Esophagus muscularis mucosa (tissue), 4 donors: ENCODE results near the gene ALDH16A1. TPM values are rescaled to one million over a fixed set of nuclear protein-coding genes. Genes with fewer than 3 reads are reported as not detected.
A peak's percentile ranks its signal among the peaks of the same experiment; 100 is the strongest.
"Not testable (repeated sequence)": the region's sequence is repeated elsewhere in the genome, so short reads cannot be mapped to it uniquely, and the experiment has no call there.

ENCODE experiments used
- DNase-seq: peaks from one replicate; pipeline ENCODE4 v3.0.0-alpha.2; 2017; ENCODE audit errors: extremely low spot score
- H3K27ac ChIP-seq, 4 donors: fragments of 200-600 bp; sonication (generic); replicated peaks in 1 of 4; 1 replicate in 3 of 4; 2 replicates in 1 of 4; pipeline ENCODE4 v1.5.1; 2016 to 2019; ENCODE audit warnings: mild to moderate bottlenecking in 1 of 4
- H3K27me3 ChIP-seq, 4 donors: fragments of 200-600 bp; sonication (generic); one replicate each; pipeline versions ENCODE4 v1.5.1 to v1.6.0; 2016 to 2019
- H3K36me3 ChIP-seq, 4 donors: fragments of 200-600 bp; sonication (generic); one replicate each; pipeline ENCODE4 v1.5.1; 2016 to 2019
- H3K4me1 ChIP-seq, 4 donors: fragments of 200-600 bp; sonication (generic); one replicate each; pipeline ENCODE4 v1.5.1; 2016 to 2019
- H3K4me3 ChIP-seq, 4 donors: fragments of 200-600 bp; sonication (generic); 1 replicate in 2 of 4; 2 replicates in 2 of 4; pipeline ENCODE4 v1.5.1; 2016 to 2019; ENCODE audit warnings: mild to moderate bottlenecking in 4 of 4, moderate library complexity in 1 of 4
- H3K9me3 ChIP-seq, 4 donors: fragments of 200-600 bp; sonication (generic); 1 replicate in 3 of 4; 2 replicates in 1 of 4; pipeline ENCODE4 v1.5.1; 2016 to 2019
- CTCF ChIP-seq, 3 experiments: fragments of 200-600 bp in 2 of 3; fragments of 450-650 bp in 1 of 3; sonication (generic) in 2 of 3; IDR thresholded peaks; one replicate each; pipeline ENCODE4 v1.5.1; 2017 to 2019; ENCODE audit warnings: antibody characterized with exemption in 3 of 3, mild to moderate bottlenecking in 2 of 3, moderate library complexity in 1 of 3
- EP300 ChIP-seq: sonication (generic); formaldehyde crosslinking; IDR thresholded peaks from one replicate; pipeline ENCODE4 v1.6.1; 2017; ENCODE audit warnings: antibody characterized with exemption
- POLR2A ChIP-seq: fragments of 450-650 bp; IDR thresholded peaks from one replicate; pipeline ENCODE4 v1.6.1; 2017; ENCODE audit warnings: antibody characterized with exemption, moderate library complexity, mild to moderate bottlenecking, low read depth
- POLR2AphosphoS5 ChIP-seq, 2 donors: sonication (generic); formaldehyde crosslinking; IDR thresholded peaks; one replicate each; pipeline ENCODE4 v1.6.1; 2017; ENCODE audit warnings: antibody characterized with exemption in 2 of 2
- WGBS: methylation state at CpG from one replicate; pipeline ENCODE4 v1.1.5; 2018; 5-methylcytosine and 5-hydroxymethylcytosine counted together
- intact Hi-C: fragments of 100-400 bp; cut with DNase I; formaldehyde crosslinking; loops from one replicate; pipeline ENCODE4 v1.15.1; 2023
- total RNA-seq, 4 donors: library from RNA; depleted of rRNA; stranded (reverse); fragments of >200 nt; gene quantifications; one replicate each; pipeline versions ENCODE4 v1.1.0 to v1.2.1, GENCODE V29; 2016

The ALDH16A1 gene
- total RNA-seq, 4 donors from 2014 or later: 22.1 to 29.1 (median 26.2) TPM

- H3K27ac ChIP-seq: peak overlapping the region in 1 of 4 donors; percentile 87
- no peak for TF ChIP-seq POLR2AphosphoS5 (IDR thresholded peaks at IDR 0.05)
- no peak for TF ChIP-seq EP300
- no peak for TF ChIP-seq CTCF (IDR thresholded peaks at IDR 0.05)
- no peak for TF ChIP-seq POLR2A
- H3K9me3 ChIP-seq: no peaks in the 10 kb centered on the region
- peaks cover 0 to 18% (median 3%) of the 10 kb centered on the region in 4 donors for H3K36me3 ChIP-seq
- H3K27me3 ChIP-seq: no peaks in the 10 kb centered on the region
- H3K4me3 ChIP-seq: no peak overlapping the region
- DNase-seq: no peak
- H3K4me1 ChIP-seq: peaks cover 30 to 60% (median 47%) of the 10 kb centered on the region in 4 donors
- whole genome bisulfite sequencing: 73% methylated on average over 9 of the region's 9 CpGs
- intact Hi-C loops: no loop called here
These were observed 19.9 kb downstream of the ALDH16A1 start for GRCh38 chr19:49472936-49473335.

GRCh38 chr19:49473501-49473867, 20.5 kb downstream of the ALDH16A1 start:
- H3K36me3 ChIP-seq: peaks cover 0 to 18% (median 3%) of the 10 kb centered on the region in 4 donors
- peak overlapping the region; percentile 82 to 87 (median 86) for H3K27ac ChIP-seq
- H3K4me1 ChIP-seq: peaks cover 30 to 60% (median 47%) of the 10 kb centered on the region in 4 donors
- peak overlapping the region; percentile 62 to 86 (median 73) for H3K4me3 ChIP-seq
- H3K27me3 ChIP-seq, intact Hi-C loops, H3K9me3 ChIP-seq, DNase-seq: not testable (repeated sequence)
- WGBS: 75% methylated on average over 9 of the region's 9 CpGs

GRCh38 chr19:49473868-49474541, 21.0 kb downstream of the ALDH16A1 start, which contains the start of gene FLT3LG:
Gene FLT3LG, plus strand, starts transcription at chr19:49474215. Its CDS starts 425 bp downstream, at chr19:49474640.
- H3K27me3 ChIP-seq: no peaks in the 10 kb centered on the region
- TF ChIP-seq CTCF (IDR thresholded peaks at IDR 0.05): peak; percentile 99 to 100 (median 99)
- TF ChIP-seq POLR2AphosphoS5 (IDR thresholded peaks at IDR 0.05): peak; percentile 70 to 79
- TF ChIP-seq EP300: no peak
- no peak for TF ChIP-seq POLR2A
- peaks cover 30 to 60% (median 47%) of the 10 kb centered on the region in 4 donors for H3K4me1 ChIP-seq
- peak within 1 kb of the TSS; percentile 62 to 86 (median 73) for H3K4me3 ChIP-seq
- intact Hi-C loops: no loop called here
- DNase-seq: peak; percentile 94
- H3K9me3 ChIP-seq: no peaks in the 10 kb centered on the region
- peak within 1 kb of the TSS; percentile 82 to 87 (median 86) for H3K27ac ChIP-seq
- WGBS: 1% methylated on average over 28 of the region's 33 CpGs
- H3K36me3 ChIP-seq: peaks cover 0 to 14% (median 2%) of the 10 kb centered on the region in 4 donors

GRCh38 chr19:49474542-49474924, 21.5 kb downstream of the ALDH16A1 start:
- H3K4me3 ChIP-seq: peak overlapping the region; percentile 62 to 86 (median 73)
- WGBS: 10% methylated on average over 10 of the region's 11 CpGs
- H3K4me1 ChIP-seq: peaks cover 25 to 54% (median 46%) of the 10 kb centered on the region in 4 donors
- TF ChIP-seq CTCF (IDR thresholded peaks at IDR 0.05): no peak
- TF ChIP-seq EP300: no peak
- no peak for TF ChIP-seq POLR2A
- no peak for TF ChIP-seq POLR2AphosphoS5 (IDR thresholded peaks at IDR 0.05)
- no peaks in the 10 kb centered on the region for H3K27me3 ChIP-seq
- H3K9me3 ChIP-seq: no peaks in the 10 kb centered on the region
- H3K27ac ChIP-seq: peak overlapping the region; percentile 82 to 87 (median 86)
- intact Hi-C loops: no loop called here
- peaks cover 0 to 9% (median 2%) of the 10 kb centered on the region in 4 donors for H3K36me3 ChIP-seq
- DNase-seq: no peak

GRCh38 chr19:49475191-49475917, 22.3 kb downstream of the ALDH16A1 start:
- Histone ChIP-seq H3K36me3 (peaks cover 0 to 5% (median 2%) of the 10 kb centered on the region in 4 donors), H3K9me3 (no peaks in the 10 kb centered on the region), H3K27ac (peak overlapping the region; percentile 82 to 87 (median 86)), H3K4me3 (peak overlapping the region in 3 of 4 donors; percentile 62 to 86 (median 68)), H3K27me3 (no peaks in the 10 kb centered on the region), H3K4me1 (peaks cover 17 to 48% (median 38%) of the 10 kb centered on the region in 4 donors)
- WGBS: 75% methylated on average over 15 of the region's 15 CpGs
- TF ChIP-seq POLR2A (no peak), POLR2AphosphoS5 (IDR thresholded peaks at IDR 0.05) (no peak), CTCF (IDR thresholded peaks at IDR 0.05) (no peak), EP300 (no peak)
- intact Hi-C loops: no loop called here
- DNase-seq: no peak
